GM18870 (cell line): ENCODE measurements around the gene AZIN2.

Experiments
- ATAC-seq: cut with Tn5 transposase; IDR thresholded peaks from one replicate; pipeline ENCODE4 v1.9.1; 2021; ENCODE audit warnings: moderate library complexity; ENCODE audit not compliant: unreplicated experiment

AZIN2 gene

DNA sequence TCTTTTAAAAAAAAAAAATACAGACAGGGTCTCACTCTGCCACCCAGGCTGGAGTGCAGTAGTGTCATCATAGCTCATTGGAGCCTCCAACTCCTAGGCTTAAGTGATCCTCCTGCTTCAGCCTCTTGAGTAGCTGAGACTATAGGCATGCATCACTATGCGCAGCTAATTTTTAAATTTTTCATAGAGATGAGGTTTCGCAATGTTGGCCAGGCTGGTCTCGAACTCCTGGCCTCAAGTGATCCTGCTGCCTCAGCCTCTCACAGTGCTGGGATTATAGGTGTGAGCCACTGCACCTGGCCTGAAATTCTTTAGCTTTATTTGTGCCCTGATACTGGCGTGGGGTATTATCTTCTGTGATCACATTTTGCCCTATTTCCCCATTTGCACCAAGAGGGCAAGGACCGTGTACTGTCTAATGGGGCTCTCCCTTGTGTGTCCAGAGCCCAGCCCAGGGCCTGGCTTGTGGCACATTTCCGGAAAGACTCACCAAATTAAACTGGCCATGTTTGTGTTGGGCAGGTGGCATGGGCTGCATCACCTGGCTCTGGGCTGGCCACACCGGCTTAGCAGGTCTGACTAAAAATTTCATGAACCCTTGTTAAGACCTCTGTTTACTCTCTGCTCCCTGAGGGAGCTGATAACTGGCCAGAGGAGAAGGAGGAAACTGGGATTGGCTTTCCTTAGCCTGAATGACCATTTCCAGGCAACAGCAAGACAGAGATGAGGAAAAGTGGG lies 68.7 kb downstream of the AZIN2 start:
- ATAC-seq: no peak

DNA sequence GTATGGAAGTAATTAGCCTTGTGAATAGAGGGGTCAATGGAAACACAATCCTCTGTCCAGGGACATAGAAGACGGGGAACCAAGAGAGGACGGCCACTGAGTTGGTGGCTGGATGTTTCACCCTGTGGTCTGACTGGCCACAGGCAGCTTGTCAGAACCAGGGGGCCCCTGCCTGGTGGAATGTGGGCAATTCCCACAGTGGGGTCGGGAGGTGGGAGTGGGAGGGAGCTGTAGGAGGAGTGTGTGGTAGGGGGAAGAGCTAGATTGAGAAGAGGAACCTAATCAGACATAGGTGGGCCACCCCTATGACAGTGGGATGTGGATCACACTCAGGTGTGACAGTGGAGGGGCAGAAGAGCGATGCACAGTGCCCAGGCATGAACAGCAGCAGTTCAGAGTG lies 69.6 kb downstream of the AZIN2 start:
- no peak for ATAC-seq

DNA sequence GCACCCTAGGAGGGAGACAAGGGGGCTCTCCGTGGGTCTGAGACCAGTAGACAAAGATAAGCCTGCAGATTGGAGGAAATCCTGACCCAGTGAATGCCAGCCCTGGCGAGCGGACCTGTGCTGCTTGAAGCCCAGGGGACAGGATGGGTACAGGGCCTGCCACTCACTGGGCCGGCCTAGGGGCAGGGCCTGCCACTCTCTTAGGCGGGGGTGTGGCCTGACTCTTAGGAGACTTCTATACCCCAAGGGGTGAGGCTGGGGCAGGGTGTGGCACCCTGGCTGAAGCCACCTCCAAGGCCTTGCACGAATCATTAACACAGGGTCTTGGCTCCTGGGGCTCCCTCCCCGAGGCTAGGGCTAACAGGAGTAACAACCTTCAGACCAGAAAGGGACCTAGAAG lies 70.2 kb downstream of the AZIN2 start:
- no peak for ATAC-seq

GRCh38 chr1:33152685-33153432 lies 71.9 kb downstream of the AZIN2 start:
- ATAC-seq: no peak

DNA sequence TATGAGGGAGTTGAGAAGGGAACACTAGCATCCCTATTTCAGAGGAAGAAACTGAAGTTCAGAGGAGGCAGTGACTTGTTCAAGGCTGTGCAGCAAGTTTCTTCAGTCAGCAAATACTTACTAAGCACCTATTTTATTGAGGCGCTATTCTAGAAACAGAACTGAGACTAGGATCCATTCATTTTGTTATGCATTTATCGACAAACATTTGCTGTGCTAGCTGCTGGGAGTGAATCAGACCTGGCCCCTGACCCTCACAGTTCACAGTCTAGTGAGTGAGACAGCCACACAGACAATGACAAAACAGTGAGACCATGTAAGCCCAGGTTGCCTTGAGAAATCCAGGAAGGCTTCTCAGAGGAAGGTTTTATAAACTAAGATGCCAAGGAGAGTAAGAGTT lies 72.7 kb downstream of the AZIN2 start:
- ATAC-seq: no peak

DNA sequence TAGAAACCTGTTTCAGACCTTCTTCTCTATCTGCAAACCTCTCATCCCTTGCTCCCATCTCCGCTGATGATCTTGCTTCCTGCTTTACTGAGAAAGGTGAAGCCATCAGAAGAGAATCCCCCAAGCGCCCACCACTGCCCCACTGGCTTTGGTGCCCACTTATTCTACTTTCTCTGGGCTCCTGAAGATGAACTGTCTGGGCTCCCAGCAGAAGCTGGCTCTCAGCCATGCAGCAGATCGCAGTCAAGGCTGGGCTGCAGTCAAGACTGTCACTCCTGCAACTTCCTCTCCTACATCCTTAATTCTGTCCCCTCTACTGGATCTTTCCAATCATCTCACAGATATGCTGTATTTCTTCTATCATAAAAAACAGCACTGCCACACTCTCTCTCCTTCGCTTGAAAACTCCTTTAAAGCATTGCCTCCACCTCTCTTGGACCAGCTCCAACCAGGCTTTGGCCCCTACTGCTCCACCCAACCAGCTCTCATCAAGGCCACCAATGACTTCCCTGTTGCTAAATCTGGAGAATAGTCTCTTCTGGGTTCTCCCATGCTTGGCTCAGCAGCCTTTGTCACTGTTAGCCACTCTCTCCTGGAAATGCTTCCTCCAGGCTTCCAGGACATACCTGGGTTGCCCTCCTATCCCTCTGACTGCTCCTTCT lies 75.1 kb downstream of the AZIN2 start:
- no peak for ATAC-seq

DNA sequence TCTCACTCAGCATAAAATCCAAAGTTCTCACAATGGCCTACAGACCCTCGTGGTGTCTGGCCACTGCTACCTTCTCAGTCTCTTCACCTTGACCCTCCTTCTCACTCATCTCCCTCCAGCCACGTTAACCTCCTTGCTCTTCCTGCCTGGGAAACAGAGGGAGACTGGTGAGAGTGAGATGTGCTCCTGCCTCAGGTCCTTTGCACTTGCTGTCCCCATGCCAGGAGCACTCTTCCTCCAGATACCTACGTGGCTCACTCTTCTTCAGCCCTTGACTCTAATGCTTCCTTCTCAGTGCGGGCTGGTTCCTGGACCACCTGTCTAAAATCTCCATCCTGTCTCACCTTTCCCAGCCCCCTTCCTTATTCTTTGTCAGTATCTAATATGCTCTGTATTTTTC lies 76.2 kb downstream of the AZIN2 start:
- no peak for ATAC-seq

DNA sequence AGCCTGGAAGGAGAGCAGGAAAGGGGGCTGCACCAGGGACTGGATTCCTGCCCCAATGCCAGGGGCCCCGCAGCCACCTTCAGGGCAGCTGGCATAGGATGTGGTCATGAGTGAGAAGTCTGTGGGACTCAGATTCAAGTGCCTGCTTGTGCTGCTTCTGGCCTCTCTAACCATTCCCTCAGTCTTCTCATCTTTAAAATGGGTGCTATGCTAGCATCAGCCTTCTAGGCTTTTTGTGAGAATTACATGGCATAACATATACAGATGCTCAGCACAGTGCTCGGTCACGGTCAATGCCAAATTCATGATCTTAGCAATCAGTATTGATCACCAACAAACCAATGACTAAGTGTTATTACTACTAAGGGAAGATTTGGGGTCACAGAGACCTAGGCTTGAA lies 77.4 kb downstream of the AZIN2 start:
- ATAC-seq: no peak

GRCh38 chr1:33159577-33159976 lies 78.6 kb downstream of the AZIN2 start:
- ATAC-seq: no peak

- no peak for ATAC-seq
Observed at GRCh38 chr1:33161061-33161681, 80.2 kb downstream of the AZIN2 start.

GRCh38 chr1:33162141-33162540 lies 81.2 kb downstream of the AZIN2 start:
- no peak for ATAC-seq

- no peak for ATAC-seq
Observed at GRCh38 chr1:33163621-33164519, 82.9 kb downstream of the AZIN2 start.

- ATAC-seq: no peak
Observed at GRCh38 chr1:33165209-33165608, 84.3 kb downstream of the AZIN2 start.

DNA sequence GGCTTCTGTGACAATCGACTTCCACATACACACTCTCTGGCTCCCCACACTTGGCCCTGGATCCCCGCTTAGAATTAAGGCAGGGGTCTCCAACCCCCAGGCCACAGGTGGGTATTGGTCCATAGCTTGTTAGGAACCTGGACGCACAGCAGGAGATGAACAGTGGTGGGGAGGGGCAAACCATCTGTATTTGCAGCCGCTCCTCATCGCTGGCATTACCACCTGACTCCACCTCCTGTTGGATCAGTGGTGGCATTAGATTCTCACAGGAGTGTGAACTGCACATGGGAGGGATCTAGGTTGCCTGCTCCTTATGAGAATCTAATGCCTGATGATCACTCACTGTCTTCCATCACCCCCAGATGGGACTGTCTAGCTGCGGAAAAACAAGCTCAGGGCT lies 84.9 kb downstream of the AZIN2 start:
- ATAC-seq: no peak

- ATAC-seq: no peak
Observed at GRCh38 chr1:33167650-33168447, 86.9 kb downstream of the AZIN2 start.

DNA sequence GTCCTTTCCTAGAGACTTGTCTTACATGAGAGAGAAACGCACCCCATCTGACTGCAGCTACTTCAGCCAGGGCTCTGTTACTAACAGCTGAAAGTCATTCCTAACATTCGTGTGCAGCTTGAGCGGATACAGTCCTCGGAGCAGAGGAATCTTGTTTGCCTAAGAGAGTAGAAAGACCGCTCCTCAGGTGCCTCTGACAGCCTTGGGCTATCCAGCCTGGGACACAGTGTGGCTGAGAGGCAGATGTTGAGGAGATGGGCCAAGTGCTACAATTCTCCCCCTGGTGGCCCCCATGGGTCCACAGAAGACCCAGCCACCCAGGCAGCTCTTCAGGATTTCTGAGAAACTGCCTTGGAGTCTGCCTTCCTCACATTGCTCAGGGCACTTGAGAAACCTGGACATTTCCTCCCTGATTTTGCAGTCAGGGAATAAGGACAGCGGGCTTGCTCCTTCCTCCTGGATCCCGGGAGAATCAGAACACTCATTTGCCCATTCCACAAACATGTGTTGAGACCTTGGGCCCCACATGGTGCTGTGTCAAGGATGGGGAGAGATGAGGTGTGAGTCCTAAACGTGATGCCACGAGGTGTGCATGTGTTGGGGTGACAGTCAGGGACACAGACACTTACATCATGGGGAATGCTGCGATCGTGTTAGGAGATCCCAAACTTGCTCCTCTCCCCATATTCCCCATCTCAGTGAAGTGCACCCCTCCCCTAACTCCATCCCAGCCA lies 87.8 kb downstream of the AZIN2 start:
- ATAC-seq: no peak

DNA sequence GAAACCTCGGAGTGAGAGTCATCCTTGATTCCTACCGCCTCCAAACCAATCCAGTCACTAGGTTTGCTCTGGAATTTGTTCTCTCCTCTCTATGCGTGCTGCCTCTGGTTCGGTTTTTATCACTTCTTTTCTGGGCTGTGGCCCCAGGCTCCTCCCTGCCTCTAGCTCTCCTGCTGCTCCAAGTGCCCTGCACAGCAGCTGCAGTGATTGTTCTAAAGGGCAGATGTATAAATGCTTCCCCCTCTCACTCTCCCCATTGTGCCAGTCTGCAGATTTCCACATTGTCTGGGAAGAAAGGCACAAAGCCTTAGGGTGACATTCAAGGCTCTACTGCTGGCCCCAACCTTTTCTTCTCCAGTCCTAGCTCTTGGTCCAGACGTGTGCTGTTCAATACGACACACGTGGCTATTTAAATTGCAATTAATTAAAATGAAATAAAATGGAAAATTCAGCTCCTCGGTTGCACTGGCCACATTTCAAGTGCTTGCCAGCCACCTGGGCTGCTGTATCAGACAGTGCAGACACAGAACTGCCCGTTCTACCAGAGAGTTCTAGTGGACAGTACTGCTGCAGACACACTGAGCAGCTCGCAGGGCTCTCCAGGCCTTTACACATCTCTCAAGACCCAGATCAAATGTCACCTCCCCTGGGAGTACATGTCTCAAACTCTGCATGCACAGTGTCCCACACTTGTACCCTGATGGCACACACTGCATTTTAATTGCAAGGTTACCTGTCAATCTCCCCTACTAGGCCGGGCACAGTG lies 88.5 kb downstream of the AZIN2 start:
- ATAC-seq: no peak
